GM21381 (cell line): ENCODE data around the gene HEPHL1.
"Not testable (repeated sequence)": the region's sequence is repeated elsewhere in the genome, so short reads cannot be mapped to it uniquely, and the experiment has no call there.

Experiments used
- ATAC-seq: cut with Tn5 transposase; IDR thresholded peaks from one replicate; pipeline ENCODE4 v1.9.1; 2021; ENCODE audit warnings: mild to moderate bottlenecking, moderate library complexity; ENCODE audit not compliant: unreplicated experiment

HEPHL1 gene, protein sequence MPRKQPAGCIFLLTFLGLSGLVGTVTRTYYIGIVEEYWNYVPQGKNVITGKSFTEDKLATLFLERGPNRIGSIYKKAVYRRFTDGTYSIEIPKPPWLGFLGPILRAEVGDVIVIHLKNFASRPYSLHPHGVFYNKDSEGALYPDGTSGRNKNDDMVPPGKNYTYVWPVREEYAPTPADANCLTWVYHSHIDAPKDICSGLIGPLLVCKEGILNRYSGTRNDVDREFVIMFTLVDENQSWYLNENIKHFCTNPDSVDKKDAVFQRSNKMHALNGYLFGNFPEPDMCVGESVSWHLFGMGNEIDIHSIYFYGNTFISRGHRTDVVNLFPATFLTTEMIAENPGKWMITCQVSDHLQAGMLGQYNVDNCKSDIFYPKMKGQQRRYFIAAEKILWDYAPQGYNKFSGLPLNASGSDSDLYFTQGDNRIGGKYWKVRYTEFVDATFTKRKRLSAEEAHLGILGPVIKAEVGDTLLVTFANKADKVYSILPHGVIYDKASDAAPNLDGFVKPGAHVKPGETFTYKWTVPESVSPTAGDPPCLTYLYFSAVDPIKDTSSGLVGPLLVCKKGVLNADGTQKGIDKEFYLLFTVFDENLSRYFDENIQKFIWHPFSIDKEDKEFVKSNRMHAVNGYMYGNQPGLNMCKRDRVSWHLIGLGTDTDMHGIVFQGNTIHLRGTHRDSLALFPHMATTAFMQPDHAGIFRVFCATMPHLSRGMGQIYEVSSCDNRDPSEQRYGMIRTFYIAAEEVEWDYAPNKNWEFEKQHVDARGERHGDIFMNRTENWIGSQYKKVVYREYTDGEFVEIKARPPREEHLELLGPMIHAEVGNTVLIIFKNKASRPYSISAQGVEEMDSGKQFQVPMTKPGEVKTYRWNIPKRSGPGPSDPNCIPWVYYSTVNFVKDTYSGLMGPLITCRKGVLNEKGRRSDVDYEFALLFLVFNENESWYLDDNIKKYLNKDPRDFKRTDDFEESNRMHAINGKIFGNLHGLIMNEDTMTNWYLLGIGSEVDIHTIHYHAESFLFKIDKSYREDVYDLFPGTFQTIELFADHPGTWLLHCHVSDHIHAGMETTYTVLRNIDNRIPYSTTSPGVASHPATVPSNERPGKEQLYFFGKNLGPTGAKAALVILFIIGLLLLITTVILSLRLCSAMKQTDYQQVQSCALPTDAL

GRCh38 chr11:94020777-94021481 lies at the start of gene HEPHL1:
TSS of gene HEPHL1 (plus strand) at chr11:94021354. CDS start at chr11:94021369, 15 bp downstream.
- ATAC-seq = no peak

- no peak for ATAC-seq
Observed at GRCh38 chr11:93972790-93973189, 48.4 kb upstream of the HEPHL1 start.

- not testable (repeated sequence) for ATAC-seq
Observed at GRCh38 chr11:93973322-93974051, 47.7 kb upstream of the HEPHL1 start.

- ATAC-seq = no peak
Observed at GRCh38 chr11:93974759-93975158, 46.4 kb upstream of the HEPHL1 start.

GRCh38 chr11:93976577-93977254 lies 44.4 kb upstream of the HEPHL1 start:
- not testable (repeated sequence) for ATAC-seq

DNA sequence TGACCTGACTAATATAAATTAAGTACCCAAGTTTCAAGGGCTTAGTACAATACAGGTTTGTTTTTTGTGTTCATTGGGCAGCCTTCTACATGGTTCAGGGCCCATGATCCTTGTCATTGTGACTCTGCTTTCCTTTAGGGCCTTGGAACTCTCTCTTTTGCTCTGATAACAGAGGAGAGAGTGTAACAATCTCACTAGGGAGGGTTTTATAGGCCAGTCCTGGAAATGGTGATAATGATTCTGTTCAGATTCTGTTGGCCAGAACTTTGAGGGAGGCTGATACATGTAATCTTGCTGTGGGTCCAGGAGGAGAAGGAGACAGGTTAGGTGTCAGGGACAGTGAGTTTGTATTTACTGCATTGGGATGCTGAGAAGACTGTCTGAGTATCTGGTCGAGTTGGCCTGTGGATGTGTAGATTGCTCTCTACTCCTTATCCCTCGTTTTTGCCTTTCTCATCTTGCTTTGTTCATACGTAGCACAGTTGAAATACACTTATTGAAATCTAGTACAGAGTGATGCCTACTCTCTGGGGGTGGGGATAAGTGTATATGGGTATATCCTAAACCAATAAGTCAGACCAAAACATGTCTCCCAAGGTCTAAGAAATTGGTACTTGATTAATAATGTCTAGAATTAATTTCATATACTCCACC lies 37.5 kb upstream of the HEPHL1 start:
- no peak for ATAC-seq

DNA sequence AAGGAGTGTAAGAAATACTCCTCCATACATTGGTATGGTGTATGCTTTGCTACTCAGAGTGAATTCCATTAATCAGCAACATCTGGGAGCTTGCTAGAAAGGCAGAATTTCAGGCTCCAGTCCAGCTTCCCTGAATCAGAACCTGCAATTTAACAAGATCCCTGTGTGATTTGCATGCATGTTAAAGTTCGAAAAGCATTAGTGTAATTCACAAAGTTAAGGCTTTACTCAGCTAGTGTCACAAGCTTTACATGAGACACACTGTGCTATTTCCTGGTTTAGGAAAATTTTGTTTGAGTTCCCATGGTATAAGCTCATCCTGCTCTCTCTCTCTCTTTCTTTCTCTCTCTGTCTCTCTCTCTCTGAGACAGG lies 37.0 kb upstream of the HEPHL1 start:
- no peak for ATAC-seq

- no peak for ATAC-seq
Observed at GRCh38 chr11:93984936-93985335, 36.2 kb upstream of the HEPHL1 start.

DNA sequence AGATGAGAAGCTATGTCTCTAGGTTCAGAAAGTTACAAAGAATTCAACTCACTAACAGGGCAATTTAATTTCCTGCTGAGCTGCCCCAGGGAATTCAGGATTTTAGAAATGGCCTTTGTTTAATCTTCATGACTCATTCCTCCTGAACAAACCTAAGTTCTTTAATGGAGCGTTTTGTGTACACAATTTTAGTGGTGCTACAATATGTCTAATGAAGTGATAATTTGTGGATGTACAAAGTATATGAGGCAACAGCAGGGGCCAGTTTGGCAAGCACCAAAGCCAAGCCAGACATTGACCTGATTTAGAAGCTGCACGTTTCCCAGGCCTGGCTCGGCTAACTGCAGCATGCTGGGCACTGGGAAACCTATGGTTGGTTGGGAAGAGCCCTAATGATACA lies 34.4 kb upstream of the HEPHL1 start:
- ATAC-seq = no peak

- no peak for ATAC-seq
Observed at GRCh38 chr11:93988455-93988854, 32.7 kb upstream of the HEPHL1 start.

- no peak for ATAC-seq
Observed at GRCh38 chr11:93988912-93989311, 32.2 kb upstream of the HEPHL1 start.

DNA sequence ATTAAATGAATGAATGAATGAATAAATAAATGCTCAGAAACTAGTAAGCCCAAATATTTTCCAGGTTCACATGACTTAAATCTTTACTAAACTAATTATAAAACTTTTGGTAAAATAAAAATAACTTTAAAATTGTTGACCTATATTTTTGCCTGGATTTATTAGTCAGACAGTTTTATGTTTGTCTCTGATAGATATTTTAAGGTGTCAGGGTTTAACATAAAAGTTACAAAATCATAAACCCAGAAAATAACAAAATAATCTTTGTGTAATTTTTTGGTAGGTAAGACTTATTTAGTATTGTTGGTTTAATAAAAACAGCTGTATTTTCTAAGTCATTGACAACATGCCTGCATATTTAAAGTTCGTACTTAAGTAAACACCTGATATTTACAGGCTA lies 27.4 kb upstream of the HEPHL1 start:
- no peak for ATAC-seq

- no peak for ATAC-seq
Observed at GRCh38 chr11:93997741-93998140, 23.4 kb upstream of the HEPHL1 start.

- no peak for ATAC-seq
Observed at GRCh38 chr11:94000659-94001058, 20.5 kb upstream of the HEPHL1 start.

DNA sequence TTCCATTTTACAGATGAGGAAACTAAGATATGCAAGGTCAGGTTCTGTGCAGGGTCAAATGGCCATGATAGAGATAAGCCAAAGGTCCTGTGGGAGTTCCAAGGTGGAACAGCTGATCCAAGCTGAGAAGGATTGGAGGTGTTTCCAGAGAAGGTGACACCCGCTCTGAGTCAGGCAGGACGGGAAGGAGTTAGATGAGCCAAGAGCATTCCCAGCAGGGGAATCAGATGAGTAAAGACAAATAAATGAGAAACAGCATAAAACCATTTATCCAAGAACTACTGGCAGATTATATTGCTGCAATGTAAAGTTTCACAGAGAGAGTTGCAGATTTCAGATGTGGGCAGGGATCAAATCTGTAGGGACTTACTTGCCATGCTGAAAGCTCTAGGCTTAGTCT lies 18.9 kb upstream of the HEPHL1 start:
- ATAC-seq = no peak

DNA sequence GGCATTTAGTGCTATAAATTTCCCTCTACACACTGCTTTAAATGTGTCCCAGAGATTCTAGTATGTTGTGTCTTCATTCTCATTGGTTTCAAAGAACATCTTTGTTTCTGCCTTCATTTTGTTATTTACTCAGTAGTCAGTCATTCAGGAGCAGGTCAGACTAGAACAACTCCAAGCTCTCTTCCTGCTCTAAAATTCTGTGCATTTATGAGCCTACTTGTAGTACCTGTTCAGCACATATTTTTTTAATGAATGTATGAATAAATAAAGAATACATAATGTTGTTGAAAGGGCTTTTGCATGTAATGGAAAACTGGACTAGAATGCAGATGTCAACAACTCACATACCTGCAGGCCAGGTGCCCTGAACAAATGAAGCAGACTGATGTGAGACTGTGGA lies 13.7 kb upstream of the HEPHL1 start:
- no peak for ATAC-seq

- no peak for ATAC-seq
Observed at GRCh38 chr11:94007906-94008305, 13.2 kb upstream of the HEPHL1 start.

DNA sequence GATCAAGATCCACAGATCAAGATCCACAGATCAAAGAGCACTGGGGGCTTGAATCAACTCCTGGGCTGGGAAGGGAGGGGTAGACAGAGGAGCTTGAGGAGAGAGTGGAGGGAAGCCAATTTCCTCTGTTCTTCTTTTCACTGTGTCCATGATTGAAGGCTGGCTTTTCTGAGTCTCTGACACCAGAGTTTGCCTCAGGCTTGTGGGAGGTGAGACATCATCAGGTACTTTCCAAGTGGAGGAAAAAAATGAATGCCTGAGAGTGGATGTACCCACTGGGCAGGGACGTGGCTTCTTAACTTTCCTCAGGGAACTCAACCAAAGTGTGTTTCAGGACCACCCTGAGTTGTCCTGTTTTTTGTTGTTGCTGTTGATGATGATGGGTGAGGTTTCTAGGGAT lies 11.0 kb upstream of the HEPHL1 start:
- ATAC-seq = no peak

DNA sequence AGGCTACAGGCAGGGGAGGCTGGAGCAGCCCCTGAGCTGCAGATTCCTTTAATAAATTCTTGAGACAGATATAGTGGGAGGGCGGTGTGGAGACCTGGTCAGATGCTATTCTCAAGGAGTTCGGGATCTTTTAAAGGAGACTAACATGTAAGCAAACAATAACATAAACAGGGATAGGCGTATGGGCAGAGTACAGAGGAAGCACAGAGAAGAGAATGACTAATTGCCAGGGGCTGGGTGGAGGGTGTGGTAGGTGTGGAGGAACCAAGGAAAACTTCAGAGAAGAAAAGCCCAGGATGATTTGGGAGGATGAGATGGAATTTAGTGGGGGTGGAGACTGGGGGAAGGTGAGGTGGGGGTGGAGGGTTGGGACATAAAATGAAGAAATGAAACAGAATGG lies 9.7 kb upstream of the HEPHL1 start:
- no peak for ATAC-seq
